Astrocyte of the spinal cord (primary cell): Measurements from ENCODE around the gene SMS.

Experiments used
- DNase-seq: peaks from one replicate; pipeline ENCODE4 v3.0.0; 2011; ENCODE audit warnings: low read depth, low spot score
- H3K4me3 ChIP-seq: 2 replicates; pipeline ENCODE4 v1.5.1; 2011; ENCODE audit warnings: low read depth, mild to moderate bottlenecking, low read length, moderate library complexity
- in situ Hi-C: cut with HindIII; loops from 2 replicates; pipeline ENCODE4 v1.10.0; 2017; ENCODE audit warnings: low sequenced_read_pairs
- TF ChIP-seq, protein P1 (sequence below): IDR thresholded peaks from 2 replicates; pipeline ENCODE4 v1.5.1; 2012; ENCODE audit warnings: low read depth, mild to moderate bottlenecking, low read length, inconsistent platforms

Gene SMS

DNA sequence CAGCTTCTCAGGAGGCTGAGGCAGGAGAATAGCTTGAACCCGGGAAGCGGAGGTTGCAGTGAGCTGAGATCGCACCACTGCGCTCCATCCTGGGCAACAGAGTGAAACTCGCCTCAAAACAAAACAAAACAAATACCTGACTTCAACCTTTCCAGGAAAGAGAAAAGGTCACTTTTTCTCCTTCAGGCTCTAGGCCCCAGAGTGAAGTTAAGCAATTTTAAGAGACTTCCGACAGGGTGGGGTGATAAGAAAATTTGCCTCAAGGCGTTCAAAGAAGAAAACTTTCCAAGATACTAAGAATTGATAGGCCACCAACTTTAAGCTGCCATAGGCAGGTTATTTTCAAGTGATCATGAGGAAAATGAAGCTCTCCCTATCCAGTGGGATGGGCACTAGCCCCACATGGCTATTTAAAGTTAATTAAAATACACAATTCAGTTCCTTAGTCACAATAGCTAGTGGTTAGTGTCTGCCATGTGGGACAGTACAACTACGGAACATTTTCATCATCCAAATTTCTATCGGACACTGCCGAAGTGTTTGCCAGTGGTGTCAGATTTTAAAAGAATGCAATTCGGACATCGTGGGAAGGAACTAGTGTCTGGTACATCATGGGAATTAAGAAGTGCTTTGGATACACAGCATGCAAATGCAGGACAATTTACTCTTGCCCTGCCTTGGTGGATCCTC lies 33.0 kb downstream of the SMS start:
- no peak overlapping the region for H3K4me3 ChIP-seq
- TF ChIP-seq, protein P1, sequence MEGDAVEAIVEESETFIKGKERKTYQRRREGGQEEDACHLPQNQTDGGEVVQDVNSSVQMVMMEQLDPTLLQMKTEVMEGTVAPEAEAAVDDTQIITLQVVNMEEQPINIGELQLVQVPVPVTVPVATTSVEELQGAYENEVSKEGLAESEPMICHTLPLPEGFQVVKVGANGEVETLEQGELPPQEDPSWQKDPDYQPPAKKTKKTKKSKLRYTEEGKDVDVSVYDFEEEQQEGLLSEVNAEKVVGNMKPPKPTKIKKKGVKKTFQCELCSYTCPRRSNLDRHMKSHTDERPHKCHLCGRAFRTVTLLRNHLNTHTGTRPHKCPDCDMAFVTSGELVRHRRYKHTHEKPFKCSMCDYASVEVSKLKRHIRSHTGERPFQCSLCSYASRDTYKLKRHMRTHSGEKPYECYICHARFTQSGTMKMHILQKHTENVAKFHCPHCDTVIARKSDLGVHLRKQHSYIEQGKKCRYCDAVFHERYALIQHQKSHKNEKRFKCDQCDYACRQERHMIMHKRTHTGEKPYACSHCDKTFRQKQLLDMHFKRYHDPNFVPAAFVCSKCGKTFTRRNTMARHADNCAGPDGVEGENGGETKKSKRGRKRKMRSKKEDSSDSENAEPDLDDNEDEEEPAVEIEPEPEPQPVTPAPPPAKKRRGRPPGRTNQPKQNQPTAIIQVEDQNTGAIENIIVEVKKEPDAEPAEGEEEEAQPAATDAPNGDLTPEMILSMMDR: no peak
- DNase-seq: no peak
- in situ Hi-C loops: no loop called here

DNA sequence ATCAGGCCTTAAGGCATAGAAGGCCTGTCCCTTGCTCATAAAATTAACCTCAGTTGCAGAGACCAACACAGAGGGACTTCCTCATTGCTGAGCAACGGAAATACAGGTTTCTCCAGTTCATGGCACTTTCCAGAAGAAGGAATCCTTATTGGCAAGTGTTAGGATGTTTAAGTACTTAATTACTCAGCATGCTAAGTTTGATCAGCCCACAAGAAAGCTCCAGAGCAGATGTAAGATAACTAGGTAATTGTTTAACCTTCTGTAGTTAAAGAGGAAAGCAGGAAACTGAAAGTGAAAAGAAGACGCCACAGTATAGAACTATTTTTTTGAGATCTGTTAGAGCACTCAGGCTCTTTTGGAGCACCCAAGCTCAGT lies 33.5 kb downstream of the SMS start:
- in situ Hi-C loops: no loop called here
- DNase-seq: no peak
- H3K4me3 ChIP-seq: no peak overlapping the region
- TF ChIP-seq, protein P1: no peak

DNA sequence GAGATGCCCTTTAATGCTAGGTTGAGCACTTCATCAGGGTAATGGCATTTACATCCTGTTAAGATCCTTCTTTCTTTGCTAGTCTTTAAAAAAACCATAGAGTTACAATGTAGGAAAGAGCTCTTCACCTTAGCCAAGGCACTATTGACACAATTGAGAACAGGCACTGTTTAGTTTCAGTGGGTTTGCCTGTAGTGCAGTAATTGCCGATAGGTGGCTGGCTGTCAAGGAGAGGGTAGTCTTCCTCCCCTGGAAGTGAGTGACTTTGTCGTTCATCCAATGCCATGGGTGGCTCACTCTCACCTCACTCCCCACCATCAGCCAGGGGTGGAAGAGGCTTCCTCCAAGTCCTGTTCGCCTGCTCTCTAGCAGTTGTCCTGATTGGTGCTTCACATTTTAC lies 34.7 kb downstream of the SMS start:
- no peak overlapping the region for H3K4me3 ChIP-seq
- TF ChIP-seq, protein P1: no peak
- no peak for DNase-seq
- in situ Hi-C loops: no loop called here

DNA sequence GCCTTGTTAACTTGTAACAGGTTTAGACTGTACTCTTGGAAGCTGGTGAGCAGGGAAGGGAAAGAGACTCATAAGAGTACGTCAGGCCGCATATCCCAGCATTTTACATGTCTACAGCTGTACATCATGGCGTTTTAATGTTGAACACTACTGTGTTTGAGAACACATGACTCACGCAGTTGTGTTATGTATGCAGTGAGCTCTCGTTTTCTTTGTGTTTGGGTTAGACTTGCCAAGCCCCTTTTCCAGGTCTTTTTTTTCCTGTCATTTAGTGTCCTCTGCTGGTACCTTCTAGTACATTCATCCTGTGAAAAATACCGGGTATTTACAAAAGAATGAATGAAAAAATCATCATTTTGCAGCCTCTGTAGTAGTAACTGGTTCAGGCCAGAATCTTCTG lies 35.3 kb downstream of the SMS start:
- H3K4me3 ChIP-seq: no peak overlapping the region
- TF ChIP-seq, protein P1: peak; percentile 34
- peak; percentile 68 for DNase-seq
- in situ Hi-C loops: no loop called here

DNA sequence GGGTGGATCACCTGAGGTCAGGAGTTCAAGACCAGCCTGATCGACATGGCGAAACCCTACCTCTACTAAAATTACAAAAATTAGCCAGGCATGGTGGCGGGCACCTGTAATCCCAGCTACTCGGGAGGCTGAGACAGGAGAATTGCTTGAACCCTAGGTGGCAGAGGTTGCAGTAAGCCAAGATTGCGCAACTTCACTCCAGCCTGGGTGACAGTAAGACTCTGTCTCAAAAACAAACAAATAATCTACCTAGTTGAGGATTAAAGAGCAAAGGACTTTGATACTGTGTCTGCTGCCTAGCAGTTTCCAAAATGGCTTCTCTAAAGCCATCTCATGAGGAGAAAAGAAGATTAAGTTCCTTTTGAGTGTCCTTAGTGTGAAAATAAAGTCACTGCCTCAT lies 37.8 kb downstream of the SMS start:
- TF ChIP-seq, protein P1: no peak
- in situ Hi-C loops: no loop called here
- H3K4me3 ChIP-seq: no peak overlapping the region
- DNase-seq: no peak

DNA sequence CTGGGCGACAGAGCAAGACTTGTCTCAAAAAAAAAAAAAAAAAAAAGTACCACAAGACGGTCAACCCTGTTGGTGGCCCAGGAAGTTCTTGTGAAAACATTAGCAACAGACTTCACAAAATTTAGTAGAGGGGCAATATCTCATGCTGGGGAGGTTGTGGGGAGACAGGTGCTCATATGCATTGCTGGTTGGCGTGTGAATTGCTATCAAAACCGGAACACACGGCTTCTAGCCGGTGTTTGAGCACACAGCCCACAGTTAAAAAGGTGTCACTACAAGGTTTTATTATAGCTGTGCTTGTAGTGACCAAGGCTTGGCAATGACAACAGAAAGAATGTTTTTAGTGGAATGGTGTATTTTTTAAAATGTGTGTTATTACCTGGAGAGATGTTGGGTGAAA lies 41.8 kb downstream of the SMS start:
- H3K4me3 ChIP-seq: no peak overlapping the region
- in situ Hi-C loops: no loop called here
- TF ChIP-seq, protein P1: no peak
- DNase-seq: no peak
